ENCODE data around the gene FOXI1.

The FOXI1 gene

GRCh38 chr5:170154744-170155143 lies 49.0 kb downstream of the FOXI1 start (continued):
- TF ChIP-seq ZBTB11 (tag by site-specific recombination; conservative IDR thresholded peaks at IDR 0.05; ENCODE audit: low read depth), result no peak
- no peak for TF ChIP-seq ZNF473 (tag by site-specific recombination; IDR thresholded peaks at IDR 0.05)
- no peak for TF ChIP-seq ZBTB17 (tag by site-specific recombination; IDR thresholded peaks at IDR 0.05)
- TF ChIP-seq RBAK (tag by site-specific recombination; IDR thresholded peaks at IDR 0.05), result no peak

- Histone ChIP-seq H3K27ac (ENCODE audit: extremely low read depth, low read depth, low read length) (no peak overlapping the region), H3K4me3 (ENCODE audit: low read depth, low read length) (no peak overlapping the region), H3K4me1 (ENCODE audit: control insufficient read depth, insufficient read depth, low read length) (no peaks in the 10 kb centered on the region), H3K36me3 (ENCODE audit: control insufficient read depth in 2 of 2, insufficient read depth in 1 of 2, low read length in 2 of 2) (no peaks in the 10 kb centered on the region), H3K9me3 (ENCODE audit: control insufficient read depth, insufficient read depth, low read depth, low read length) (no peaks in the 10 kb centered on the region)
- ChIA-PET CTCF (no interaction called here), POLR2A (interaction anchor here (0.7 kb wide), 1 partner anchor 406 kb away, joined by 4 read pairs; no protein-coding TSS in a partner anchor)
- TF ChIP-seq ZBTB6 (tag by site-specific recombination; IDR thresholded peaks at IDR 0.05) (no peak), BCL11B (tag by site-specific recombination; IDR thresholded peaks at IDR 0.05; ENCODE audit: low read depth) (no peak), ZIC2 (tag by site-specific recombination; IDR thresholded peaks at IDR 0.05) (no peak), ATF2 (tag by site-specific recombination; IDR thresholded peaks at IDR 0.05; ENCODE audit: low read depth) (no peak), ZNF174 (tag by site-specific recombination; IDR thresholded peaks at IDR 0.05) (no peak), ZNF280D (tag by site-specific recombination; IDR thresholded peaks at IDR 0.05) (no peak), ZNF341 (tag by site-specific recombination; IDR thresholded peaks at IDR 0.05; ENCODE audit: low read depth) (no peak), HOXC10 (CRISPR knock-in tag; IDR thresholded peaks at IDR 0.05) (no peak), INSM2 (tag by site-specific recombination; IDR thresholded peaks at IDR 0.05) (no peak), ZNF292 (tag by site-specific recombination; IDR thresholded peaks at IDR 0.05; ENCODE audit: borderline replicate concordance, low read depth) (no peak), ZNF114 (tag by site-specific recombination; IDR thresholded peaks at IDR 0.05) (no peak), BCL6B (tag by site-specific recombination; IDR thresholded peaks at IDR 0.05) (no peak), ZNF133 (tag by site-specific recombination; IDR thresholded peaks at IDR 0.05) (no peak)
Measured at GRCh38 chr5:170155771-170156170, 50.1 kb downstream of the FOXI1 start.

All from HEK293 (cell line).